K562 (cell line): ENCODE data around the gene ARID4B. TPM values are rescaled to one million over a fixed set of nuclear protein-coding genes. Genes with fewer than 3 reads are reported as not detected.

Experiments
- ARHGAP35 ChIP-seq: fragments of 450-650 bp; IDR thresholded peaks from 2 replicates; pipeline ENCODE4 v1.6.1; 2018; ENCODE audit not compliant: partially characterized antibody
- CREB5 ChIP-seq: fragments of 250-450 bp; sonication (Bioruptor Pico); IDR thresholded peaks from 2 replicates; pipeline ENCODE4 v1.5.0; 2020; ENCODE audit warnings: mild to moderate bottlenecking
- DACH1 ChIP-seq: fragments of 450-650 bp; IDR thresholded peaks from 2 replicates; pipeline ENCODE4 v1.6.1; 2018; ENCODE audit not compliant: partially characterized antibody
- ETV6 ChIP-seq, 3 experiments: fragments of 150-350 bp in 1 of 3; sonication (generic) in 1 of 3; formaldehyde crosslinking in 1 of 3; IDR thresholded peaks; 2 replicates each; pipeline versions ENCODE4 v1.6.1 to v1.8.0; 2014 to 2022; ENCODE audit warnings: borderline replicate concordance in 2 of 3, low read depth in 2 of 3, antibody characterized with exemption in 1 of 3, low read length in 1 of 3, mild to moderate bottlenecking in 1 of 3, missing genetic modification reagents in 1 of 3
- HDAC6 ChIP-seq: IDR thresholded peaks from 2 replicates; pipeline ENCODE4 v1.6.1; 2012; ENCODE audit warnings: low read depth, mild to moderate bottlenecking, control low read depth, inconsistent platforms, low read length, moderate library complexity
- KLF6 ChIP-seq: fragments of 250-450 bp; sonication (Bioruptor Pico); IDR thresholded peaks from 2 replicates; pipeline ENCODE4 v1.4.0; 2020; ENCODE audit warnings: mild to moderate bottlenecking, moderate library complexity, borderline replicate concordance
- LCOR ChIP-seq: sonication (generic); formaldehyde crosslinking; IDR thresholded peaks from 2 replicates; pipeline ENCODE4 v1.8.0; 2022; ENCODE audit warnings: mild to moderate bottlenecking, missing genetic modification reagents
- LEF1 ChIP-seq: fragments of 450-650 bp; IDR thresholded peaks from 2 replicates; pipeline ENCODE4 v1.6.1; 2016; ENCODE audit warnings: mild to moderate bottlenecking
- MBD1 ChIP-seq: fragments of 250-450 bp; sonication (Bioruptor Pico); IDR thresholded peaks from 2 replicates; pipeline ENCODE4 v1.8.0; 2022; ENCODE audit warnings: inconsistent platforms
- MCM2 ChIP-seq: fragments of 450-650 bp; IDR thresholded peaks from 2 replicates; pipeline ENCODE4 v1.6.1; 2017; ENCODE audit warnings: low read depth, mild to moderate bottlenecking
- MCM5 ChIP-seq: fragments of 450-650 bp; IDR thresholded peaks from 2 replicates; pipeline ENCODE4 v1.6.1; 2016; ENCODE audit warnings: low read depth
- MXI1 ChIP-seq: IDR thresholded peaks from 2 replicates; pipeline ENCODE4 v1.6.1; 2011; ENCODE audit warnings: low read depth, mild to moderate bottlenecking, improper control_type of control experiment, low read length
- NCOR1 ChIP-seq: fragments of 450-650 bp; IDR thresholded peaks from 2 replicates; pipeline ENCODE4 v1.6.1; 2016; ENCODE audit warnings: mild to moderate bottlenecking, moderate library complexity
- NR0B1 ChIP-seq: fragments of 450-650 bp; IDR thresholded peaks from one replicate; pipeline ENCODE4 v1.6.1; 2018; ENCODE audit warnings: mild to moderate bottlenecking, moderate library complexity; ENCODE audit not compliant: partially characterized antibody
- NUFIP1 ChIP-seq: fragments of 450-650 bp; IDR thresholded peaks from 2 replicates; pipeline ENCODE4 v1.6.1; 2018; ENCODE audit not compliant: partially characterized antibody
- SETDB1 ChIP-seq: IDR thresholded peaks from one replicate; pipeline ENCODE4 v1.6.1; 2012; ENCODE audit warnings: low read length, control low read depth, inconsistent platforms
- SRSF3 ChIP-seq: fragments of 200-400 bp; formaldehyde crosslinking; IDR thresholded peaks from 2 replicates; pipeline ENCODE4 v1.6.1; 2016; ENCODE audit warnings: mild to moderate bottlenecking, low read length, moderate library complexity; ENCODE audit not compliant: insufficient read depth
- TARDBP ChIP-seq: fragments of 450-650 bp; IDR thresholded peaks from 2 replicates; pipeline ENCODE4 v1.6.1; 2016
- TCF3 ChIP-seq: sonication (generic); formaldehyde crosslinking; IDR thresholded peaks from 2 replicates; pipeline ENCODE4 v1.4.0; 2020; ENCODE audit warnings: mild to moderate bottlenecking, missing genetic modification reagents
- ZBTB12 ChIP-seq: fragments of 250-450 bp; sonication (Bioruptor Pico); IDR thresholded peaks from 2 replicates; pipeline ENCODE4 v1.4.0; 2020
- ZBTB17 ChIP-seq: fragments of 450-650 bp; formaldehyde crosslinking; IDR thresholded peaks from 2 replicates; pipeline ENCODE4 v1.4.0; 2020; ENCODE audit warnings: mild to moderate bottlenecking
- ZFP36 ChIP-seq: fragments of 150-350 bp; IDR thresholded peaks from 2 replicates; pipeline ENCODE4 v1.6.1; 2018; ENCODE audit warnings: low read length, low read depth; ENCODE audit not compliant: partially characterized antibody
- ZNF197 ChIP-seq: fragments of 200-800 bp; sonication (Bioruptor generic); IDR thresholded peaks from 2 replicates; pipeline ENCODE4 v1.6.1; 2016; ENCODE audit warnings: low read depth, missing genetic modification characterization, missing compliant biosample characterization
- ZNF24 ChIP-seq: fragments of 450-650 bp; IDR thresholded peaks from 2 replicates; pipeline ENCODE4 v1.6.1; 2016
- polyA plus RNA-seq, 8 experiments: library from polyadenylated mRNA; depleted of rRNA in 4 of 8; stranded (reverse) in 5 of 8; unstranded in 3 of 8; fragments of >200 nt; fragmentation: Nextera tagmentation in 2 of 8; fragmentation: Illumina TruSeq in 1 of 8; extraction: Ambion mirVana in 2 of 8; extraction: Trizol in 1 of 8; gene quantifications; 2 replicates each; pipeline versions ENCODE4 v1.2.1 to v1.2.3, GENCODE V29; 2011 to 2014; ENCODE audit warnings: inconsistent platforms in 1 of 8, missing spikeins in 1 of 8
- total RNA-seq, 7 experiments: library from RNA; depleted of rRNA in 6 of 7; stranded (reverse); fragments of >200 nt in 6 of 7; fragmentation: Illumina TruSeq in 2 of 7; extraction: Trizol in 2 of 7; gene quantifications; 2 replicates each; pipeline versions ENCODE4 v1.2.1 to v1.2.3, GENCODE V29; 2011 to 2021; ENCODE audit warnings: low replicate concordance in 1 of 7

The ARID4B gene
- total and polyA plus RNA-seq, 9 of the 15 experiments (the other 6 are each of a cell fraction or from before 2014, with no cell fraction given), result 8.4 to 38.9 (median 18.5) TPM

GRCh38 chr1:235367000-235367908 is 39.3 kb upstream of the ARID4B start, which contains the start of gene TBCE (continued):
- TF ChIP-seq ZNF197 (CRISPR knock-in tag) (no peak), MBD1 (CRISPR knock-in tag) (no peak), ARHGAP35 (no peak), LEF1 (peak; percentile 71), SETDB1 (peak; percentile 79), ZNF24 (no peak), ETV6 (IDR thresholded peaks at IDR 0.05; ENCODE audit: borderline replicate concordance in 1 of 2, low read depth in 2 of 2, low read length in 1 of 2) (no peak; a peak in 1 of 4 replicates), ETV6 (CRISPR knock-in tag; IDR thresholded peaks at IDR 0.05; ENCODE audit: borderline replicate concordance) (peak; percentile 88; the same call in 1 of the 2 replicates), CREB5 (no peak), ZFP36 (no peak), NR0B1 (no peak), MXI1 (peak; percentile 62), MCM5 (no peak), SRSF3 (no peak), TCF3 (CRISPR knock-in tag) (peak; percentile 35; the same call in 1 of the 2 replicates), TARDBP (peak; percentile 32; the same call in 1 of the 2 replicates), NUFIP1 (peak; percentile 45), ZBTB17 (peak; percentile 92), LCOR (CRISPR knock-in tag) (peak; percentile 97), HDAC6 (no peak), NCOR1 (no peak), DACH1 (no peak), MCM2 (no peak), ZBTB12 (CRISPR knock-in tag) (no peak), KLF6 (CRISPR knock-in tag) (peak; percentile 63; the same call in 1 of the 2 replicates)
